Rectal smooth muscle tissue (tissue), 1 donor: ENCODE measurements around the gene ARHGAP6.
"Not testable (repeated sequence)": the region's sequence is repeated elsewhere in the genome, so short reads cannot be mapped to it uniquely, and the experiment has no call there.

ENCODE experiments used
- H3K27ac ChIP-seq: one replicate; pipeline ENCODE4 v1.7.0; 2013; ENCODE audit warnings: low read depth, low read length, inconsistent platforms
- H3K27me3 ChIP-seq: one replicate; pipeline ENCODE4 v1.7.0; 2013; ENCODE audit warnings: low read length; ENCODE audit not compliant: control insufficient read depth, insufficient read depth
- H3K36me3 ChIP-seq: one replicate; pipeline ENCODE4 v1.7.0; 2013; ENCODE audit warnings: low read length; ENCODE audit not compliant: control insufficient read depth, insufficient read depth
- H3K4me1 ChIP-seq: one replicate; pipeline ENCODE4 v1.7.0; 2013; ENCODE audit warnings: low read length; ENCODE audit not compliant: control insufficient read depth, insufficient read depth
- H3K4me3 ChIP-seq: one replicate; pipeline ENCODE4 v1.7.0; 2013; ENCODE audit warnings: low read length
- H3K9ac ChIP-seq: one replicate; pipeline ENCODE4 v1.7.0; 2013; ENCODE audit warnings: low read length

The ARHGAP6 gene

DNA sequence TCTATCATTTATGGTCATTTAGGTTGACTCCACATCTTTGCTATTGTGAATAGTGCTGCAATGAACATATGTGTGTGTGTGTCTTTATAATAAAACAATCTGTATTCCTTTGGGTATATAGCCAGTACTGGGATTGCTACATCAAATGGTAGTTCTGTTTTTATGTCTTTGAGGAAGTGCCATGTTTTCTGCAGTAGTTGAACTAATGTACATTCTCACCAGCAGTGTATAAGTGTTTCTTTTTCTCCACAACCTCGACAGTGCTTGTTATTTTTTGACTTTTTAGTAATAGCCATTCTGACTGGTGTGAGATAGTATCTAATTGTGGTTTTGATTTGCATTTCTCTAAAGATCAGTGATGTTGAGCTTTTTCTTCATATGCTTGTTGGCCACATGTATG, 80.5 kb downstream of the ARHGAP6 start:
- Histone ChIP-seq H3K9ac (no peak overlapping the region), H3K27me3 (no peaks in the 10 kb centered on the region), H3K4me1 (no peaks in the 10 kb centered on the region), H3K27ac (no peak overlapping the region), H3K36me3 (no peaks in the 10 kb centered on the region), H3K4me3 (no peak overlapping the region)

DNA sequence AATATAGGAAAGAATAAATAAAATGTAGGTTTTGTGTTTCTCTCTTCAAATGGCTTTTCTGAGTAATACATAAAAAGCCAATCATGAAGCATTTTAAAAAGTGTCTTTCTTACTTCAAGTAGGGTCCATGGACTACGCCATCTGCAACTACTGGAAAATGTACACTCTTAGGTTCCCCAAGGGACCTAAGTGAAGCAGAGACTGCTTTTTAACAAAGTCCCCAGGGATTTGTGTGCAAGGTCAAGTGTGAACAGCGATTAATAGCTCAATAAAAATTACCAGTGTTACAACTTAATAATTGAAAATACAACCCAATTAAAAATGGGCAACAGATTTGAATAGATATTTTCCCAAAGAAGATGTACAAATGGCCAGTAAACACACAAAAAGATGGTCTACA, 84.9 kb downstream of the ARHGAP6 start:
- no peaks in the 10 kb centered on the region for H3K27me3 ChIP-seq
- H3K27ac ChIP-seq: no peak overlapping the region
- peaks cover 4% of the 10 kb centered on the region for H3K4me1 ChIP-seq
- H3K9ac ChIP-seq: no peak overlapping the region
- H3K36me3 ChIP-seq: no peaks in the 10 kb centered on the region
- no peak overlapping the region for H3K4me3 ChIP-seq

DNA sequence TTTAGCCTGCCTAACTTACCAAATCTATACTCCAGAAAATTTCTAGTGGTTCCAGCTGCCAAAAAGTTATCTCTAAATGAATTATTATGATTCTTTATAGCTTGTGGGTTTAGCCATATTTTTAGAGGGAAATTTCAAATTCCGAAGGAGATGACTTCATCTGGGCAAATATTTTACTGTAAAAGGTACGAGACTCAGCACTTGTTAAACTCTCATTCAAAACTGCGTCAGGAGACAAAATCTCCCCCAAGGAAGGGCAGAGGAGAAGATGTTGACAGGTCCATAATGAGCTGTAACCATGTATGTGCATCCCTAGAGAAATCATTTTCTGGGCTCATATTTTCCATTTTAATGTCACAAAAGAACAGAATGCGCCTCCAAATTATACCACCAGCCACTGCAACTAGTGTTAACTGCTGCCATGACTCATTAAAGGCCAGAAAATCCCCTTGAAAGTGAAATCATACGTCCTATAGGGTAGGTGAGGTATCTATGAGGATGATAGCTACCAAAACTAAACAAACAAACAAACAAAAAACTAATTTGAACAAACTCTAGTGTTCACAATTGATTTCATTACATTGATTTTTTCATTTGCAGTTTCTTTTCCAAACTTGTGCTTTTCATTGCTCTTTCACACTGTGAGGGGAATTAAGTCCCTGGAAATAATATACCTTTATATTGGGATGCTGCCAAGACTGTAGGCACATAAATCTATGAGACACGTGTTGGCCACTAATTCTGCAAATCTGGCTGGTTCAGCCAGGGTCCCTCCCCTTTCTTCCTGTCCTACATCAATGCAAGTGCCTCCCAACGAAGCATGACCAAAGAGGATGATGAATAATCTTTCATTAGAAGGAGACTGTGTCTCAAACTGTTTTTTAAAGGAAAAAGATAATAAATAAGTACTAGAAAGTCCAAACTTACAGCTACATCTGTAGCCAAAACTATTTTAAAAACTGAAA, 85.8 kb downstream of the ARHGAP6 start:
- H3K27ac ChIP-seq: no peak overlapping the region
- no peaks in the 10 kb centered on the region for H3K36me3 ChIP-seq
- H3K4me1 ChIP-seq: peaks cover 4% of the 10 kb centered on the region
- H3K27me3 ChIP-seq: no peaks in the 10 kb centered on the region
- no peak overlapping the region for H3K4me3 ChIP-seq
- H3K9ac ChIP-seq: no peak overlapping the region

DNA sequence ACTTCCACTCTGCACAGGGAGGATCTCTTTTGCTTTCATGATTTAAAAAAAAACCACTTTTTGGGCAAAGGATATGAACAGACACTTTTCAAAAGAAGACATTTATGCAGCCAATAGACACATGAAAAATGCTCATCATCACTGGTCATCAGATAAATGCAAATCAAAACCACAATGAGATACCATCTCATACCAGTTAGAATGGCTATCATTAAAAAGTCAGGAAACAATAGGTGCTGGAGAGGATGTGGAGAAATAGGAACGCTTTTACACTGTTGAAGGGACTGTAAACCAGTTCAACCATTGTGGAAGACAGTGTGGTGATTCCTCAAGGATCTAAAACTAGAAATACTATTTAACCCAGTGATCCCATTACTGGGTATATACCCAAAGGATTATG, 87.4 kb downstream of the ARHGAP6 start:
- H3K36me3 ChIP-seq, H3K27ac ChIP-seq, H3K9ac ChIP-seq, H3K4me3 ChIP-seq, H3K27me3 ChIP-seq, H3K4me1 ChIP-seq: not testable (repeated sequence)

DNA sequence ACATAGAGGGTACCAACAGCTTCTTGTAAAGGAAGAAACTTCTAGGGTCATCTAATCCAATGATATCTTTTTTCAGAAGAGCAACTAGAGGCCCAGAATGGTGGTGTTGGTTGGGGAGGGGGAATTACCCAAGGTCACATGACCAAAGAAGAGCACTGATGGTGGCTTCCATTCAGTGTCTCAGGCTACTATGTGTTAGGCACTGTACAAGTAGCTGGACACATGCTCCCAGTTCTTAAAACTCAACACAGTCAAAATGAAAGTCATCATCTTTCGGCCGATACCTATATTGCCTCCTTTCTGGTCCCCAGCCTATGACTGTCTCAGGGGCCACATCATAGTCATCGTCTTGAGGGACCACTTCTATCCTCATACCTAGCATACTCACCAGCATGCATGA, 88.1 kb downstream of the ARHGAP6 start:
- H3K4me1 ChIP-seq: peaks cover 4% of the 10 kb centered on the region
- no peak overlapping the region for H3K4me3 ChIP-seq
- H3K36me3 ChIP-seq: no peaks in the 10 kb centered on the region
- H3K27ac ChIP-seq: no peak overlapping the region
- no peaks in the 10 kb centered on the region for H3K27me3 ChIP-seq
- H3K9ac ChIP-seq: no peak overlapping the region

DNA sequence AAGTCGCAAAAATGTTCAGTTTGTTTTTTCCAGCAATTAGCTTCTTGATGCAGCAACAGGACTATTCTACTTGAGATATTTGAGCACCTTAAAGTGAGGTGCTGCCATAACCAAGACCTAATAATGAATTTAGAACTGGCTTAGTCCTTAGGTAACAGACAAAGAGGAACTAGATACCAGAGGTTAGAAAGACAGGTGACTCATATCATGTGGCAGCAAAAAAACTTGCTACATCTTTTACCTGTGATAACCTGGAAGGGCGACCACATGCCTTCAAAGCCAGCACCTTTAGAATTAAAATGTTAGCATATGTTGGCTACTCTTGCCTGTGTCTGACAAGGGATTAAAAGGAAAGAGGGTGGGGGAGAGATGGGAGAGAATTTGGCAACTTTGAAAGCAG, 90.4 kb downstream of the ARHGAP6 start:
- H3K9ac ChIP-seq: no peak overlapping the region
- H3K27ac ChIP-seq: no peak overlapping the region
- no peaks in the 10 kb centered on the region for H3K27me3 ChIP-seq
- no peak overlapping the region for H3K4me3 ChIP-seq
- H3K4me1 ChIP-seq: peaks cover 4% of the 10 kb centered on the region
- no peaks in the 10 kb centered on the region for H3K36me3 ChIP-seq

DNA sequence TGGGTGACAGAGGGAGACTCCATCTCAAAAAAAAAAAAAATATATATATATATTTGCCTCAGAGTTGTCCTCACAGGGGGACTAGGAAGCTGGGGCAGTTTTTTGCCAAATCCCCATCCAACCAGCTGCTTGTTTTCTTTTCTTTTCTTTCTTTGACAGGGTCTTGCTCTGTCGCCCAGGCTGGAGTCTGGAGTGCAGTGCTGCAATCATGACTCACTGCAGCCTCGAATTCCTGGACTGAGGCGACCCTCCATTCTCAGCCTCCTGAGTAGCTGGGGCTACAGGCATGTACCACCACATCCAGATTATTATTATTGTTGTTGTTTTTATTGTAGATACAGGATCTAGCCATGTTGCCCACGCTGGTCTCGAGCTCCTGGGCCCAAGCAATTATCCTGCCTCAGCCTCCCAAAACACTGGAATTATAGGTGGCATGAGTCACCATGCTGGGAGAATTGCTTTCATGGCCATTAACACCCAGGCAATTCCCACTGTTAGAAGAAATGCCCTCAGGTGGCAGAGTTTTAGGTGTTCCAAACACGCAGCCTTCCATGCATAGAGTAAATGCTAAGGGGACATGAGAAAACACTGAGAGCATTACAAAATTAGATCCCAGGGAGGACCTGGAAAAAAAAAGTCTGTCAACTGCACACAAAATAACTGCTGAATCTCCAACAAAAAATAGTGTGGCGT, 98.0 kb downstream of the ARHGAP6 start:
- no peaks in the 10 kb centered on the region for H3K4me1 ChIP-seq

DNA sequence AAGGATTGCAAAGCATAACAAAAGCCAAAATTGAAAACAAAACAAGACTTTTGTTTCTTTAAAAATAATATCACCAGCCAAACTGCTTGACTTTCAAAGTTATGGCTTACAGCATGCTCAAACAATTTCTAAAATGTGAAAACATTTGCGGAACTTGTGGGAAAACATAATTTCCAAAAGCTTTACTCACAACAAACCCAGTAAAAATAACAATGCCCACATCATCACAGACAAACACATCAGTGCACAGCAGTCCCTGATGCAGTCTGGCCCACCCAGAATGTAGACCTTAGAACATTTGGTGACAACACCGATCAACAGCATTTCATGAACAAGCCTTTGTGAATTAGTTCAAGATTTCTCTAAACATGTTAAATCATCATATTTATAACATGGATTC, 98.9 kb downstream of the ARHGAP6 start:
- Histone ChIP-seq H3K27me3 (no peaks in the 10 kb centered on the region), H3K4me1 (no peaks in the 10 kb centered on the region), H3K4me3 (no peak overlapping the region), H3K9ac (no peak overlapping the region), H3K27ac (no peak overlapping the region), H3K36me3 (no peaks in the 10 kb centered on the region)

More for the DNA sequence above, 98.0 kb downstream of the ARHGAP6 start:
- H3K9ac ChIP-seq: no peak overlapping the region
- H3K4me3 ChIP-seq: no peak overlapping the region
- no peak overlapping the region for H3K27ac ChIP-seq
- H3K27me3 ChIP-seq: no peaks in the 10 kb centered on the region
- no peaks in the 10 kb centered on the region for H3K36me3 ChIP-seq

DNA sequence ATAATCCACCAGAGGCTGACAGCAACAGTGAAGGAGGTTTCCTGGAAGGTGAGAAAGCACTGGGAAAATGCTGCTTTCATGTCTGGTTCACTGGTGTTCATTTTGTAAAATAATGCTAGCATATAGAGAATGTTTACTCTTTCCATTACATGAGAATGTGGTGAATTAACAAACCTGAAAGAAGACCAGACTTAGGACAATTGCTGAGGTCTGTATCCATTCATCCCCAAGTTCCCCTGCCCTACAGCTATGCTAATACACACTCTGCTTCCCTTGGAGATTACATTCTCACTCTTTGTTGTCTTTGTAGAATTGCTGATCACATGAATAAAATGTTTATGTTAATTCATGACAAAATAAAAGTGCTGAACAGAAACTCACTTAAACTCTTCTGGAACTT, 99.5 kb downstream of the ARHGAP6 start:
- H3K36me3 ChIP-seq: no peaks in the 10 kb centered on the region
- H3K4me1 ChIP-seq: no peaks in the 10 kb centered on the region
- no peak overlapping the region for H3K9ac ChIP-seq
- no peak overlapping the region for H3K27ac ChIP-seq
- H3K4me3 ChIP-seq: no peak overlapping the region
- no peaks in the 10 kb centered on the region for H3K27me3 ChIP-seq

DNA sequence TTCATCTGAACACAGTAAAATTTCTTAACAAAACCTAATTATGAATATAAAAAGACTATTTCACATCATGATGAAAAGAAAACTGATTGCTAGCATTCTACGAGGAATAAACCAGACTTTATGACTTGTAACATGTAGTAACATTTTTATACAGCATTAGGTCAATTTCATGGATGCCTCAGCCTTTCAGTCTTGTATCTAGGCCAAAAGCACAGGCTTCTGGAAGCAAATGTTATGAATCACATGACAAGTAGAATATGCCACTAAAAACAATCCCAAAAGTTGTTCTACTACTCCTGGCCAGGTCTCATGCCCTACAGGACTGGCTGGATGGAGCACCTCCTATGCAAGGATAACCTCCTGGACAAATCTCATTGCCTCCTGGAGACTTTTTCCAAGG, 101.2 kb downstream of the ARHGAP6 start:
- Histone ChIP-seq H3K27me3 (no peaks in the 10 kb centered on the region), H3K4me3 (no peak overlapping the region), H3K27ac (no peak overlapping the region), H3K36me3 (no peaks in the 10 kb centered on the region), H3K4me1 (no peaks in the 10 kb centered on the region), H3K9ac (no peak overlapping the region)

DNA sequence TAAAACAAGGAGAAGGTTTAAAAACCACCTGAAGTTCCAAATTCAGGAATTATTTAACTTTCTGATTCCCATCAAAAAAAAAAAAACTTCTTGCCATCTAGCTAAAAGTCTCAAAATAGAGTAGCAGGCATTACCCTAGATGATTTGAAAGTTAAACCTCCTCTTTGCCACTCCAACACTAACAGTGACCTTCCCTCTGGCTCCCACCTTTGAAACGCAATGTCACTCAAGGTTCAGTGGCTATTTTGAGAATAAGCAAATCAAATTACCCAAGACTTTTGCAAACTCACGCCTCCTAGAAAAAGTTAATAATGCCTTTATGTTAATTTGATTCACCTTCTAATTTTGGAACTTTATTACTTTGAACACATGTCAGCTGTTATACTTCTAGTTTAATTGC, 103.2 kb downstream of the ARHGAP6 start:
- Histone ChIP-seq H3K4me1 (no peaks in the 10 kb centered on the region), H3K4me3 (no peak overlapping the region), H3K27ac (no peak overlapping the region), H3K27me3 (no peaks in the 10 kb centered on the region), H3K36me3 (no peaks in the 10 kb centered on the region), H3K9ac (no peak overlapping the region)

DNA sequence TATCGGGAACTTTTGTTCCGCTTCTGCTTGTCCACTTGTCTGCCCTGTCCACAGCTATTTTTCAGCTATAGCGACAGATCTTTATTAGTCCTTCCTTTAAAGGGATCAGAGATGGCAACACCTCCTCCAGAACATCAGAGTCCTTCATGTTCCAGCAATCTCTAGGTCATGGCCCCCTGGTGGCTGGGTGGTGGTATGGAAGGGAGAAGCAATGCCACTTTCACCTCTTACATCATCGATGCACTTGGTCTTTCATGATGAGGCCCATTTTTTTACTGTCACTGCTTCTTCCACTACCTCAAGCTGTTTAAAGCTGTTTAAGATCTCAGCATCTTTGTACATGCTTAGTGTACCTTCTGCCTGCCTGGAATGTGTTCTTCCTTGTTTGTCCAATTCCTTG, 106.7 kb downstream of the ARHGAP6 start:
- H3K4me1 ChIP-seq: no peaks in the 10 kb centered on the region
- H3K27ac ChIP-seq: no peak overlapping the region
- H3K36me3 ChIP-seq: no peaks in the 10 kb centered on the region
- no peak overlapping the region for H3K4me3 ChIP-seq
- H3K27me3 ChIP-seq: no peaks in the 10 kb centered on the region
- no peak overlapping the region for H3K9ac ChIP-seq

DNA sequence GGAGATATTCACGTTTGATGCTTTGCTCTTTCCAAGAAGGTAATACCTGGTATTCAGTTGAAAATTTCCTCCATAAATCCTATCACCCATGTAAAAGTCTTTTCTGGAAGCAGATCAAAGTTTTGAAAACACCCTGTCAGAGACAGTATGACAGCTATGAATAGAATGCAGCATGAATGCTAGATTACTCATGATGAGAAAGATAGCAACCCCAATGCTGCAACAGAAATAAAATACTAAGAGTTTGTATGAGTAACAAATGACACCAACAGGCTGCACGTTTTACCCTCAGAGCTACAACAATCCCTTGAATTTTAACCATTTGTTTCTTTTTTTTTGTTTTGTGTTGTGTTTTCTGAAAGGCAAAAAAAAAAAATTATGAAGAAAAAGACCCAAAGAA, 108.6 kb downstream of the ARHGAP6 start:
- no peak overlapping the region for H3K4me3 ChIP-seq
- H3K36me3 ChIP-seq: no peaks in the 10 kb centered on the region
- no peaks in the 10 kb centered on the region for H3K27me3 ChIP-seq
- no peak overlapping the region for H3K27ac ChIP-seq
- no peaks in the 10 kb centered on the region for H3K4me1 ChIP-seq
- H3K9ac ChIP-seq: no peak overlapping the region
